HG02763 (cell line): ENCODE results near the gene AIM2.
"Not testable (repeated sequence)": the region's sequence is repeated elsewhere in the genome, so short reads cannot be mapped to it uniquely, and the experiment has no call there.

Experiments
- ATAC-seq: cut with Tn5 transposase; IDR thresholded peaks from one replicate; pipeline ENCODE4 v1.9.1; 2021; ENCODE audit warnings: mild to moderate bottlenecking, moderate library complexity; ENCODE audit not compliant: unreplicated experiment

The AIM2 gene

DNA sequence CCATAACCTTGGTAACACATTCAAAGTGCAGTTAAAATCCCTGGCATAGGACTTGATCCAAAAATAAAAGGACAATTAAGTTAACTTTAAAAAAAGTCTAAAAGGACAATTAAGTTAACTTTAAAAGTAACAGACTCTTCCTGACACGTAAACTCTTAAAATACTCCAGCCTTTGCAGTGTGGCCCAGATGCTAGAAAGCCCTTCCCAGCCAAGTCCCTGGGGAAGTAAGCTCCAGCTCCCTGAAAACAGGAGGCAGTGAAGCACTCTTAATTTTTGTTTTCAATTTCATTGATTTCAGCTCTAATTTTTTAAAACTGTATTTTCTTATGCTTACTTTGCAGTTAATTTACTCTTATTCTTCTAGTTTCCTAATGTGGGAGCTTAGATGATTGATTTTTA, 5.1 kb upstream of the AIM2 start:
- no peak for ATAC-seq

DNA sequence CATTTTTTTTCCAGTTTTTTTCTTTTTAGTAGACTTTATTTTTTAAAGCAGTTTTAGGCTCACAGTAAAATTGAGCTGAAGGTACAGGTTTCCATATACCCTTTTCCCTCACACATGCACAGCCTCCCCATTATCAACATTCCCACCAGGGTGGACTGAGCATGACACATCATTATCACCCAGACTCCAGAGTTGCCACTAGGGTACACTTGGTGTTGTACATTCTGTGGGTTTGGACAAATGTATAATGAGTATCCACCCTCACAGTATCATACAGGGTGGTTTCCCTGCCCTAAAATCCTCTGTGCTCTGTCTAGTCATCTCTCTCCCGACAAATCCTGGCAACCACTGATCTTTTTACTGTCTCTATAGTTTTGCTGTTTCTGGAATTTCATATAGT, 3.0 kb upstream of the AIM2 start:
- ATAC-seq, result no peak

DNA sequence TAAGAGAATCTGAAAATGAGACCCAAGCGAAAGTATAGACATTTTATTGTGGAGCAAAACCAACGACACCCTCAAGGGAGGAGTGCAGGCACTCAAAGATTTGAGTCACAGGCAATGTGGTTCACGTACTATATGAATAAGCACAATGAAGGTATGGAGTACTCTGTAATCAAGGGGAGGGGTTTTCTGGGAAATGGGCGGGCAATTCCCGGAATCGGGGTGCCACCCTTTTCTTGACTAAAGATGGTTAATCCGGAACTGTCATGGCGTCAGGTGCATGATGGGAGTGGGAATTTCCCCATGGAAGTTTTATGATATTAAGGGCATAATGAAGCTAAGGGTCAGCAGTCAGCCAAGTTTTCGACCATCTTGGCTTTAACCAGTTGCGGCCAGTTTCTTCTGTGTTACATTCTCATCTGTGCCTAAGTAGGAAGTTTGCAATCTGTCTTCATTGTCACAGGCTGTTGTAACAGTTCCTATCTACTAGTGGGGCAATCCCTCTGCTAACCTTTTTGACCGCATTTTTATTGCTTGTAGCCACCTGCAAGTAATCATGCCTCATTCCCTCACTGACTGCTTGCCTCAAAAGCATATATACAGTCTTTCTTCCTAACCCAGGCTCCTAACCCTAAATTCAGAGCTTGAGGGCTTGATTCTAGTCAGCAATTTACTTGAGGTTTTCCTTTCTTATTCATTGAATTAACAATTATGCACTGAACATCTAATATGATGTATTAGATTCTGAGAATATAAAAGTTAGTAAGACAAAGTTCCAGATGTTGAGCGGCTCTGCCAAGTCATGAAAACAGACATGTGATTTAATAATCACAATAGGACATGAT, 775 bp upstream of the AIM2 start:
- peak; percentile 60 for ATAC-seq

DNA sequence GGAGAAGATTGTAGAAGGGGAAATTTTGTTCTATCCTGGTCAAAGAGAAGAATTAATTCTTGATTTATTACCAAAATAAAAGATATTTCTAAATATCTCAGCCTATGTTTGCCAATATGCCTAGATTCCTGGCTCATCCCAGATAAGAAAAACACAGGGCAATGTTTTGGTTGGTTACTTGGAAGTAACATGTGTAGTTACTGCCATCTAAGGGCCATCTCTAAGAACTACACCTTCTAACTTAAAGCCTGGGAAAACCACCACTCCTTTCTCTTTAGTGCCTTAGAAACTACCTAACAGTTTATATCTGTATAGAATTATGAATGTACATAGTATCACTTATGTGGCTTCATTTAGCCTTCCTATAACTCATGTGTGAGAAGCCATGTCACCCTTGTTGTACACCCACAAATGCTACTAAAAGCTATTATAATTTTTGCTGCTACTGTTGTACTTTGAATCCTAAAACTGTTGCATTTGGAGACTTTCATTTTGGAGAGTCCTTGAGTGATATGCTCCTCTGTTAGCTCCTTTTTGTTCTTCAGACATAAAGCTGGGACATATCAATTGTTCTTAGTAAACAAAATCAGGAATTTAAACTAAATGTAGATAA, 4.5 kb downstream of the AIM2 start:
- ATAC-seq, result no peak

DNA sequence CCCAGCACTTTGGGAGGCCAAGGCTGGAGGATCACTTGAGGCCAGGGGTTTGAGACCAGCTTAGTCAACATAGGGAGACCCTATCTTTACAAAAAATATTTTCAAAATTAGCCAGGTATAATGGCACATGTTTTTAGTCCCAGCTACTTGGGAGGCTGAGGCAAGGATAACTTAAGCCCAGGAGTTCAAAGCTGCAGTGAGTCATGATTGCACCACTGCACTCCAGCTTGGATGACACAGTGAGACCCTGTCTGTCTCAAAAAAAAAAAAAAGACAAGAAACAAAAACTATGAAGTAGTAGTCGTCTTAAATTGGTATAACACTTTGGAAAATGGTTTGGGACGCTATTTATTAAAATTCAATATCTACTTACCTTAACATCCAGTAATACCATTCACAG, 7.7 kb downstream of the AIM2 start:
- no peak for ATAC-seq

DNA sequence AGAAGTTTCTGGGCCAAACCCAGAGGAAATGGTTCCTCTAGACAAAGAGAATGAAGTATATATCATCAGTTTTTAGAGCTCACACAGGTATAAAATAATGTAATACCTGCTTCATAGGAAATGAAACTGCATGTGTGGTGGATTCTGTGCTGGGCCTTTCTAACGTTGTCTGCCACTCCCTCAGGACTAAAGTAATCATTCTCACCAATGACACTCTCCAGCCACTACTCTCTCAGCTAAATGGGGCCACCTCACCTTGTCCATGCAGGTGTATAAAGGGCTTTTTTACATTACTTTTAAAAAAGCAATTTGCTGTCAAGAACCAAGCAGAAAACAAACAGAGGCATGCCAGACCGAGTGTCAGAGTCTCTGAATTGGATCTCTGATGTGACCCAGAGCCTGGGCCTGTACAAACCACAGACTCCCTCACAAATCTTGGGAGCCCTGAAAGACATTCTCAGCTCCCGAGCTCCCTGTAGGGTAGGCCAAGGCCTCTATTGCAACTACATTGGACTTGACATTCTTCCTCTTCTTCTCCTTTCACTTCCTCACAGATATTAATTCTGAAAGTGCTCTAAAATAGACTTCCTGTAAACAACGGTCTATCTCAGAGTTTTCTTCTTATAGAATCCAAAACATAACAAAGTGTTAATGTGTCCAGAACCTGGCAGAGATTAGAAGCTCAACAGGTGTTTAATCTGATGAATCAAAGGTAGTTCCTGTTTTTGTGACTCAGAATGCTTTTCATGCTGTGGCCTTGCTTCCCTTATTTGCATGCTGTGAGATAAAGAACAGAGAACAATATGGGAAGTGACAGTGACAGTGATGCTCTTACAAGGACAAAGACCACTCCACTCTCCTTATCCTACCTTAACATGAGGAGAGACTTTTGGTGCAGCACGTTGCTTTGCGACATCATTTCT, 8.6 kb downstream of the AIM2 start:
- peak; percentile 81 for ATAC-seq

DNA sequence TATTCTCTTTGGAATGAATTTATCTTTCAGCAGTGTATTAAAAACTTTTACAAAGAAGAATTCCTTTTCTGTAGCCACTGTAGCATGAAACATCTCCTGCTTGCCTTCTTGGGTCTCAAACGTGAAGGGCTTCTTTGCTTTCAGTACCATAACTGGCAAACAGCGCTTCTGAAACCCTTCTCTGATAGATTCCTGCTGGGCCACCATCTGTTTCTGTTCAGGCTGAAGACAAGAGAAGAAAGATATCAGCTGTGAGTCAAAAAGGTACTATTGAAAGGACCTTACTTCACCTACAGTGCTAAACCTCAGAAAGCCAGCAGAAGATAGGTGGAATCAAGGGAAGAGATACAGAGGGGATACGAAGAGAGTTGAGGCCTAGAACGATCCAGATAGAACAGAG, 10.5 kb downstream of the AIM2 start:
- ATAC-seq, result no peak

DNA sequence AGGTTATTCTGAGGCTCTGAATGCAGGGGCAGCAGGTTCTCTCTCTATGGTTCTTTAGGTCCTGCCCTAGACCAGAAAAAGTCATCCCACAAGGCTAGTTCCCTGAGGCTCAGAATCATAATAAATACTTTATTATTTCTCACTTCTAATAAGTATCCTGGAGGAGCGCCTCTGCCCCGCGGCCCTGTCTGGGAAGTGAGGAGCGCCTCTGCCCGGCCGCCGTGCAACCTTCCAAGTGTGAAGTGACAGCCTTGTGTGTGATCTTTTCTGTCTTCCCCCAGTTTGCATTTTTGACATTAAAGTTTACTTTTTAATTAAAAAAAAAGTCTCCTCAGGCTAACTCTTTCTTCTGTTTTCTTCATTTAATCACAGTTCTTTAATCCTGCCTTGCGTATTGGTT, 11.5 kb downstream of the AIM2 start:
- ATAC-seq, result no peak

DNA sequence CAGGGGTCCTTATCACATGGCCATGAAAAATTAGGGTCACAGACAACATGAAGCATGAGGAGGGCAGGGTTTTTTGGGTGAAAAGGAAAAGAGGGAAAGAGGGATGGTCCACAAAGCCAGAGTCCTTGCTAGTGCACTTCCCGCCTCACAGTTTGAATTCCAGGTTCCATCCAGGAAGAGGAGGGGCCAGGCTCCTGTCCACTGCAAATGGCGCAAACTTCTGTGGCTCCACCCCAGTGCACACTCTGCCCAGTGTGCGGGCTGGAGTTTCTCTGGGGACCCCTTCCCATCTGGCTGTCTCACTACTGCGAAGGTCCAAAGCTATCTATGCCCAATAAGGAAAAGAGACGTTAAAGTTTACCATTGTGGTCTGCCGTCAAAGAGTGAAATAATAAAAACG, 17.8 kb downstream of the AIM2 start:
- ATAC-seq, result no peak

DNA sequence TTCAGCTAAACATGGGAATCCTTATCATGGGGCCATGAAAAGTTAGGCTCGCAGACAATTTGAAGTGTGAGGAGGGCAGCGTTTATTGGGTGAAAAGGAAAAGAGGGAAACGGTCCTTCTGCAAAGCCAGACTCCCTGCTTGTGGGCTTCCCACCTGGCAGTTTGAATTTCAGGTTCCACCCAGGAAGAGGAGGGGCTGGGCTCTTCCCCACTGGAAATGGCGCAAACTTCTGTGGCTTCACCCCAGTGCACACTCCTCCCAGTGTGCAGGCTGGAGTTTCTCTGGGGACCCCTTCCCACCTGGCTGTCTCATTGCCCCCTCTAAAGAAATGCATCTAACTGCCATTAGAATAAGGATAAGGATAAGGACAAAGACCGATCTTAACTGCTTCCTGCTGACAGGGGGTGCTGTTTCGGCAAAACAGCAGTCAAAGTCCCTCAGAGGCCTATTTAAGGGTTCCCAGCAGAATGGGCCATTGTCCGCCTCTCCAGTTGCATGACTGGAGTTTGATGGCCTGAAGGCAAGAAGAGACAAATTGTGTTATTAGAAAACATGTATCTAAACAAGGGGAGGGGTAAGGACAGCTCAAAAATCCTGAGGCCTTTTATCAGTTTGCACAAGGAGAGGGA, 20.4 kb downstream of the AIM2 start:
- no peak for ATAC-seq

DNA sequence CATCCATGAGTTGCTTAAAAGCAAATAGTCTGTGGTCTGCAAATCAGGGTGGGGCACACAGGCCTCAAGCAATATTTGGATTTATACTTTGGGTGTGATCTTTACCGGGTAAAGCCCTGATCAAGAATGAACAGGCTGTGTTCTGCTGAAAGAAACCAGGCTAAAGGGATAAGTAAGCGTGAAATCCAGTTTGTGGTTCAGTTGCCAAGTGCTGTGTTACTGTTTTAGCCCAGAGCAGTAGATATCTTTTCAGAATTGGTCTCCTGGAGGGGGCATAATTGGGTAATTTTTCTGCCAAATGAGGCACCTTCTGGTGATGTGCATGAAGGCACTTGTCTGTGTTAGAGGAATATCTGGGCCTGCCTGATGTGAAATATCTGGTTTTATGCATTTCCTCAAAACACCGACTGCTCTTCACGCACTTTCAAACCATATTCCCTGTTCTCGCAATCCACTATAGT, 21.4 kb downstream of the AIM2 start:
- no peak for ATAC-seq

DNA sequence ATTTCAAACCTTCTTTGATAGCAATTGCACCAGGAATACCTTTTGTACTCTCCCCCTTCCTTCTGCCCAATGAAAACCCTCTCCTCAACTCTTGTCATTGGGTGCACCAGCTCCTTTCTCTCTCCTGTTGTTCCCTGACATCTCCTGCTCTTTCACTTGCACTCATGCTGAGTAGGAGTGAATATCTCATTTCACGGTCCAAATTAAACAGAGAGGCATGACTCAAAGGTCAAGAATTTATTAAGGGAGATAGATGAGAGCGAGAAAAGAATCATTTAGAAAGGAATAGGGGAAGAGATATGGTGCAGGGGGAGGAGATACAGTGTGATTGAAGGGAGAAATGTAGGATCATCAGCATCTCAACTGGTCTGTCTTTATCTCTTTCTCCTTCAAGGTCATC, 22.1 kb downstream of the AIM2 start:
- no peak for ATAC-seq

DNA sequence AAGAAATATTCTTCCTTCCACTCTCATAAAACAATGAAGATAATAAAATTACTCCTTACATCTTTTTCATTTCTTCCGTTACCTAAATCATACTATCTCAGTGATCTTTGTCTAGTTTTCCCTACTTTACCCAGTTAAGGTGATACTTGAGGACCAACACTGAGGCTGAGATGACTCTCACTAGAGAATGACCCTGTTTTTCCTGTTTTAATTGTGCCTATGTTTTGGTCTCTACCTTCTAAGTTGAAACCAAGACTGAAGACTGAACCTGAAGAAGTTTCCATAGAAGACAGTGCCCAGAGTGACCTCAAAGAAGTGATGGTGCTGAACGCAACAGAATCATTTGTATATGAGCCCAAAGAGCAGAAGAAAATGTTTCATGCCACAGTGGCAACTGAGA, 25.1 kb downstream of the AIM2 start:
- ATAC-seq, result no peak

DNA sequence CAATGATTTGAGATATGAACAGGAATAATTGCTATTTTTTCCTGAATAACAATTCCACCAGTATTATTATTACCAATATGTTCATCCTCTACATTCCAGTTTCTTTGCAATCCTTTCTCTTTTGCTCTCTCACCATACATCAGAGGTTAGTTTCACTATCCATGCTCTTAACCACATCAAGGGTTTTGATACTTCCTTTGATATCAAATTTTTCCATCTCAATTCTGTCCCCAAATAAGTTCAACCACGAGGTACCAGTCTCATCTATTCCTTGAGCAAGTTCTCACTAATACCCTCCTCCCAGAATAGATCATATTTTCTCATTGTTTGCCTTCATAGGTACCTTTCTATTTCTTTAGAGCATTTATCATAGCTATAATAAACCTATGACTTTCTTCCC, 30.1 kb downstream of the AIM2 start:
- ATAC-seq, result not testable (repeated sequence)

DNA sequence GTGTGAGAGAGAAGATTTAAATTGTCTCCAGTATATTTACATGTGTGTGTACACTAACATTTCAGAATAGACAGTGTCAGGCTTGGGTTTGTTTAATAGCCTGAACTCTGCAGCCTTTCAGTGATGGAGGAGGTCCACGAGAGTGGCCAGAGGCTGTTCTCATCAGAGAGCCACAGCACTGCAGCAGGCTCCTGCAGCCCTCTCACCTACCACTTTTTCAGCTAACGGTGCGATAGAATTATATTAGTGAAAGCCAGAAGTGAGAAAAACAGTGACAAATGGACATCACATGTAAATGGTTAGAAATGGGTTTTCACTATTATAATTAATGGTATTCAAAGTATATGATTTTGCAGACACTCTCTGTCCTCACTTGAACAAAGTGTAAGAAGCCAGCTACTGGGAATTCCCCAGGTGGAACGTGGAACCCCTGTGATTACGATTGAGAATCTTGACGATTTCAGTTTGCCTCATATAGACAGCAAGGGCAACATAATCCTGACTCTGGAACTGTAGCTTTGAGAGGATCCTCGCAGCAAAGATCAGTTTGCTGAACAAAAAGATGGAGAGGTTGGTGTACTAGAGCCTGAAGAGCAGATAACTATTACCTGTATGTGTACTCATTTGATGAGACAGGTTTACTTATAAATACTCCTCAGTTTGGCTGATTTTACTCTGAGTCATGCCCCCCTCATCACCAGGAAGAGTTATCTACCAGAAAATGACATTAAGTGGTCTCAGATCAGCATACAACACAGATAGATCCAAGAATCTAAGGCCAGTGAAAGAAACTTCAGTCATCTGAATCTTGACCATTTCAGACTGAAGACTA, 35.5 kb downstream of the AIM2 start:
- no peak for ATAC-seq

DNA sequence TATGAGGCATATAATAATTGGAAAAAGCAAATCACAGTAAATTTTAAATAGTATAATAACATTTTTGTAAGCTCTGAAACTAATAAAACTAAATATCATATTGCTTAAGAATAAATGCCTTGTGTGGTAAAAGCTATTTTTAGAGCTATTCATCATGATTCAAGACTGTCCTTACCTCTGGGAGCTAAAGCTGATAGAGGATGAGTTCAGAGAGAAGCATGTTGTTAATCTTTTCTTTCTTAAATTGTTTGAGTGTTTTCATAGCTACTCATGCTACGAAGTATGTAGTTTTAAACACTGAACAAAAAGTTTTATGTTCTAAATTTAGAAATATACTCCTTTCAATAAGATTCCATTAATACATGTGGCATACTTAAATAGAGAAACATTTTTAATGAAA, 36.4 kb downstream of the AIM2 start:
- no peak for ATAC-seq

DNA sequence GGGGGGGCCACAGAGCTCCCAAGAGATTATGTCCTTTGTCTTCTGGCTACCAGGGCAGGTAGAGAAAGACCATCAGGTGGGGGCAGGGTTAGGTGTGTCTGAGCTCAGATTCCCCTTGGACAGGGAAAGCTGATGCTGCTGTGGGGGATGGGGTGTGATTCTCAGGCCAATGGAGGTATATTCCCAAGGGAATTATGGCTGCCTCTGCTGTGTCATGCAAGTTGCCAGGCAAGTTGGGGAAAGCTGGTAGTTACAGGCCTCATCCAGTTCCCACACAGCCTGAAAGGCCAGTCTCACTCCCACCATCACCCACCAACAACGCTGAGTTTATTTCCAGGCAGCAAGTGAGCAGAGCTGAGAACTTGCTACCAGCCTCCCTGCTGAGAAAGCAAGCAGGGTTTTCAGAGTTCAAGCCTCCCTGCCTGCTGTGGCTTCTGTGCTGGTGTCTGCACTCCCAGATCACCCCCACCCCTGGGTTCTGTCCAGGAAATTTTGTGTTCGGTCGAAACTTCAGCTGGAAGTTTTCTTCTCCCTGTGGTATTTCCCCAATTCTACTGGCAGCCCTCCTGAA, 45.6 kb downstream of the AIM2 start:
- no peak for ATAC-seq

DNA sequence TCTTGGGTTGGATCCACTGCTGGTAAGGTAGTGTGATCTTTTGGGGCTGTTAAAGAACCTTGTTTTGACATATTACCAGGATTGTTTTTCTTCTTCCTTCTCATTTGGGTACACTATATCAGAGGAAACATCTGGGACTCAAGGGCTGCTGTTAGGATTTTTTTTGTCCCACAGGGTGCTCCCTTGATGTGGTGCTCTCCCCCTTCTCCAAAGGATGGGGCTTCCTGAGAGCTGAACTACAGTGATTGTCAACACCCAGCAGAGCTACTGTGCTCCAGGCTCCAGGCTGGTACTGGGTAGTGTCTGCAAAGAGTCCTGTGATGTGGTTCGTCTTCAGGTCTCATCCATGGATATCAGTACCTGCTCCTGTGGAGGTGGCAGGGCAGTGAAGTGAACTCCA, 46.3 kb downstream of the AIM2 start:
- ATAC-seq, result no peak

DNA sequence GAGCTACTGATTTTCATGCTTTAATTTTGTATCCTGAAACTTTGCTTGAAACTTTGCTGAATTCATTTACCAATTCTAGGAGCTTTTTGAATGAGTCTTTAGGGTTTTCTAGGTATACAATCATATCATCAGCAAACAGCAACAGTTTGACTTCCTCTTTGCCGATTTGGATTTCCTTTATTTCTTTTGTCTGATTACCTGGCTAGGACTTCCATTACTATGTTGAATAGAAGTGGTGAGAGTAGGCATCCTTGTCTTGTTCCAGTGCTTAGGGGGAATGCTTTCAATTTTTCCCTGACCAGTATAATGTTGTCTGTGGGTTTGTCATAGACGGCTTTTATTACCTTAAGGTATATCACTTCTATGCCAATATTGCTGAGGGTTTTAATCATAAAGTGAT, 49.7 kb downstream of the AIM2 start:
- ATAC-seq, result not testable (repeated sequence)

DNA sequence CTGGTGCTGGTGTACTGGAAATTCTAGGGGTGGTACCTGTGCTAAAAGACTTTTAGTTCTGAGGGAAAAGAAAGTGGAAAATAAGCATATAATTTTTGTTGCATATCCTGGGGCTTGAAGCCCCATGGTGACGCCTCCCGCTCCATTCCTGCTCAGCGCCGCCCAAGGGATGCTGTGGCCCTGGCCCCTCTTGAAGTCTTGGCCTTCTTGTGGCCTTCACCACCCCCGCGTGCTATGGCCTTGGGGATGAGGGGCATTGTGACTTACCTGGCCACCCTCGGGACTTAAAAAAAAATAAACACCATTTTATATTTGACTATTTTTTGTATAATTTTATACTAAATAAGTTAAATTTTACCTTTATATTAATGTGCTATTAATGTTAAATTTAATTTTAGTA, 51.5 kb downstream of the AIM2 start:
- no peak for ATAC-seq
